Lower leg skin (tissue), 3 donors: ENCODE data around the gene NFE2L1.

Experiments
- POLR2A ChIP-seq, 2 donors: fragments of 450-650 bp; IDR thresholded peaks; one replicate each; pipeline ENCODE4 v1.6.1; 2016 to 2017; ENCODE audit warnings: antibody characterized with exemption in 2 of 2, mild to moderate bottlenecking in 1 of 2, moderate library complexity in 1 of 2
- TF ChIP-seq, protein P1 (sequence below), 3 donors: fragments of 450-650 bp; IDR thresholded peaks; one replicate each; pipeline ENCODE4 v1.5.1; 2016; ENCODE audit warnings: antibody characterized with exemption in 3 of 3, mild to moderate bottlenecking in 3 of 3, moderate library complexity in 2 of 3

DNA sequence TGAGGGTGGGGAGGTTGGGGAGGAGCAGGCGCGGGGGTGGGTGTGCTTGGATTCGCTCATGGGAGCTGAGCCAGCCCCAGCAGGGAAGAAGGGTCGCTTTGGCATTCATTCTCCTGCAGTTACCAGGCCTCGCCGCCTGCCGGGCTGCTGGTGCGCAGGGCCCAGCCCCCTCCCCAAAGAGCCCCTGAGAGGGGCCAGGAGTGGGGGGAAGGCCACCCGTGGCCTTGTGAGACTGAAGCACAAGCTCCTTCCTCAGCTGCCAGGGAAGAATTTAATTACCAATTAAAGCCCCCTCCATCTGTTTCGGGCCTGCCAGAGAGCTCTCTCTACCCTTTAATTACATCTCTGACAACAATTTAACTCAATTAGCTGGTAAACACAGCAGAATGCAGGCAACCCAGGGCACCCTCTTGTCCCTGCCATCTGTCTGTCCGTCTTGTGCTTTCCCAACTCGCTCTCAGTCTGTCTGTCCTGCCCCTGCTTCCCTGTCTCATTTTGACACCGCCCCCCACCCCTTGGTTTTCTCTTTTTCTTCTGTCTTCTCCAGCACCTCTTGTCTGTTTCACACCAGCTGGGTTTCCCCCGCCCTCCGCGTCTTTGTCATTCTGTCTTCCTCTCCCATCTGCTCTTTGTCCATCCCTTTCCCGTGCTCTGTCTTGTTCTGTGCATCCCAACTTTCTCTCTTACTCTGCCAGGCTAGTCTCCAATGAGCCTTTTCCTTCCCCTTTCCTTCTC lies 44.6 kb upstream of the NFE2L1 start:
- TF ChIP-seq, protein P1, sequence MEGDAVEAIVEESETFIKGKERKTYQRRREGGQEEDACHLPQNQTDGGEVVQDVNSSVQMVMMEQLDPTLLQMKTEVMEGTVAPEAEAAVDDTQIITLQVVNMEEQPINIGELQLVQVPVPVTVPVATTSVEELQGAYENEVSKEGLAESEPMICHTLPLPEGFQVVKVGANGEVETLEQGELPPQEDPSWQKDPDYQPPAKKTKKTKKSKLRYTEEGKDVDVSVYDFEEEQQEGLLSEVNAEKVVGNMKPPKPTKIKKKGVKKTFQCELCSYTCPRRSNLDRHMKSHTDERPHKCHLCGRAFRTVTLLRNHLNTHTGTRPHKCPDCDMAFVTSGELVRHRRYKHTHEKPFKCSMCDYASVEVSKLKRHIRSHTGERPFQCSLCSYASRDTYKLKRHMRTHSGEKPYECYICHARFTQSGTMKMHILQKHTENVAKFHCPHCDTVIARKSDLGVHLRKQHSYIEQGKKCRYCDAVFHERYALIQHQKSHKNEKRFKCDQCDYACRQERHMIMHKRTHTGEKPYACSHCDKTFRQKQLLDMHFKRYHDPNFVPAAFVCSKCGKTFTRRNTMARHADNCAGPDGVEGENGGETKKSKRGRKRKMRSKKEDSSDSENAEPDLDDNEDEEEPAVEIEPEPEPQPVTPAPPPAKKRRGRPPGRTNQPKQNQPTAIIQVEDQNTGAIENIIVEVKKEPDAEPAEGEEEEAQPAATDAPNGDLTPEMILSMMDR (IDR thresholded peaks at IDR 0.05) = no peak
- TF ChIP-seq POLR2A (IDR thresholded peaks at IDR 0.05) = no peak
